HG03342 (cell line): Measurements from ENCODE around the gene DCTPP1.
"Not testable (repeated sequence)": the region's sequence is repeated elsewhere in the genome, so short reads cannot be mapped to it uniquely, and the experiment has no call there.

ENCODE experiments used
- ATAC-seq: cut with Tn5 transposase; IDR thresholded peaks from one replicate; pipeline ENCODE4 v1.9.1; 2021; ENCODE audit warnings: mild to moderate bottlenecking, moderate library complexity; ENCODE audit not compliant: unreplicated experiment

Gene DCTPP1

GRCh38 chr16:30414159-30414558 lies 15.7 kb downstream of the DCTPP1 start:
- no peak for ATAC-seq

GRCh38 chr16:30413112-30413806 lies 16.6 kb downstream of the DCTPP1 start:
- no peak for ATAC-seq

- ATAC-seq: peak; percentile 44
These were observed 20.4 kb downstream of the DCTPP1 start for GRCh38 chr16:30409125-30410060.

GRCh38 chr16:30407804-30408534 lies 21.9 kb downstream of the DCTPP1 start:
- ATAC-seq: peak; percentile 3

GRCh38 chr16:30407102-30407803 lies 22.6 kb downstream of the DCTPP1 start, which contains the start of gene ZNF771:
Gene ZNF771, plus strand, starts transcription at chr16:30407606. Its CDS starts 448 bp downstream, at chr16:30408054.
- ATAC-seq: peak; percentile 63

- ATAC-seq: peak; percentile 5
These were observed 23.1 kb downstream of the DCTPP1 start for GRCh38 chr16:30406795-30407101.

- ATAC-seq: no peak
These were observed 27.9 kb downstream of the DCTPP1 start for GRCh38 chr16:30401768-30402425.

GRCh38 chr16:30399435-30400186 lies 30.2 kb downstream of the DCTPP1 start:
- no peak for ATAC-seq

GRCh38 chr16:30398661-30399434 lies 31.0 kb downstream of the DCTPP1 start:
- ATAC-seq: no peak

- no peak for ATAC-seq
These were observed 31.8 kb downstream of the DCTPP1 start for GRCh38 chr16:30397776-30398660.

GRCh38 chr16:30397056-30397455 lies 32.8 kb downstream of the DCTPP1 start:
- no peak for ATAC-seq

GRCh38 chr16:30396627-30397026 lies 33.2 kb downstream of the DCTPP1 start:
- not testable (repeated sequence) for ATAC-seq

- peak; percentile 14 for ATAC-seq
These were observed 33.7 kb downstream of the DCTPP1 start for GRCh38 chr16:30395992-30396585.

- peak; percentile 45 for ATAC-seq
These were observed 34.5 kb downstream of the DCTPP1 start, which contains the start of gene ZNF48 for GRCh38 chr16:30395155-30395991. Gene ZNF48, plus strand, starts transcription at chr16:30395420. Its CDS starts 375 bp downstream, at chr16:30395795.

- no peak for ATAC-seq
These were observed 35.2 kb downstream of the DCTPP1 start for GRCh38 chr16:30394592-30395154.

- no peak for ATAC-seq
These were observed 46.3 kb downstream of the DCTPP1 start for GRCh38 chr16:30383521-30383920.
